Mucosa of gallbladder (tissue), 1 donor: Measurements from ENCODE around the gene IRX1. TPM values are rescaled to one million over a fixed set of nuclear protein-coding genes. Genes with fewer than 3 reads are reported as not detected.

ENCODE experiments used
- DNase-seq: peaks from one replicate; pipeline ENCODE4 v3.0.0-alpha.2; 2020; ENCODE audit warnings: low spot score
- total RNA-seq: library from RNA; stranded (reverse); gene quantifications from one replicate; pipeline ENCODE4 v1.2.1, GENCODE V29; 2021
- donor health status: DM: no; HTN: no; CAD: no.

Gene IRX1
- total RNA-seq = not detected

GRCh38 chr5:3595006-3595961, at the start of gene IRX1:
IRX1 (plus strand) TSS chr5:3595832; CDS start chr5:3596106, 274 bp downstream.
- no peak for DNase-seq

- DNase-seq = no peak
Observed at GRCh38 chr5:3546028-3546427, 49.6 kb upstream of the IRX1 start.

GRCh38 chr5:3564116-3564515, 31.5 kb upstream of the IRX1 start:
- DNase-seq = no peak

- DNase-seq = no peak
Observed at GRCh38 chr5:3564827-3565518, 30.7 kb upstream of the IRX1 start.

GRCh38 chr5:3584724-3585531, 10.7 kb upstream of the IRX1 start:
- no peak for DNase-seq

GRCh38 chr5:3590161-3590966, 5.3 kb upstream of the IRX1 start:
- no peak for DNase-seq

- no peak for DNase-seq
Observed at GRCh38 chr5:3590967-3591900, 4.4 kb upstream of the IRX1 start.

GRCh38 chr5:3592298-3592697, 3.3 kb upstream of the IRX1 start:
- no peak for DNase-seq

- DNase-seq = no peak
Observed at GRCh38 chr5:3593771-3594509, 1.7 kb upstream of the IRX1 start.

GRCh38 chr5:3594510-3595005, 1.1 kb upstream of the IRX1 start:
- no peak for DNase-seq

- no peak for DNase-seq
Observed at GRCh38 chr5:3596261-3596825, 711 bp downstream of the IRX1 start.

GRCh38 chr5:3596857-3597166, 1.2 kb downstream of the IRX1 start:
- no peak for DNase-seq

- DNase-seq = no peak
Observed at GRCh38 chr5:3597167-3598007, 1.8 kb downstream of the IRX1 start.

- no peak for DNase-seq
Observed at GRCh38 chr5:3598207-3598606, 2.6 kb downstream of the IRX1 start.

- no peak for DNase-seq
Observed at GRCh38 chr5:3598769-3599211, 3.2 kb downstream of the IRX1 start.

GRCh38 chr5:3599226-3600105, 3.8 kb downstream of the IRX1 start:
- no peak for DNase-seq
